ENCODE data around the gene ZNF530. TPM values are rescaled to one million over a fixed set of nuclear protein-coding genes. Genes with fewer than 3 reads are reported as not detected.
A peak's percentile ranks its signal among the peaks of the same experiment; 100 is the strongest.

Gene ZNF530
- total and polyA plus RNA-seq, 9 of the 15 experiments (the other 6 are each of a cell fraction or from before 2014, with no cell fraction given): 0.28 to 5.9 (median 4.0) TPM

DNA sequence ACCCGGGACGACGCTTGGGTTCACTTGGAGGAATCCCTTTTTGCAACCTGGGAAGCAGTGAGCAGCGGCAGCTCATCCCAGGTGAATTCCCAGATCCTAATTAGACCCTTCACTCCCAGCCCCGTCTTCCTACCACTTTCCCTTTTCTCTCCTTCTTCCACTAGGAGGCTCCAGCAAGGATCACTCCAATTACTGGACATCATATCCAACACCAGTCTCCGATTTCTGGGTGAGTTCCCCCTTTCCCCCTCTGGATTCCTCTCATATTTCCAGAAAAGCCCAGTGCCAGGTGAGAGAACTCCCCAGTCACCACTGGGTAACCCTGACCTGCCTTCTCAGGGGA lies 51.9 kb downstream of the ZNF530 start:
- POLR2A ChIA-PET: interaction anchor here (0.6 kb wide), 1 partner anchor 12 kb away, joined by 3 read pairs; no protein-coding TSS in a partner anchor
- Histone ChIP-seq H3K9ac (ENCODE audit: insufficient read depth in 1 of 2, low read depth in 2 of 2, low read length in 2 of 2) (no peak overlapping the region), H3K4me2 (ENCODE audit: insufficient read depth, low read length) (peak overlapping the region; percentile 48), H3K27me3 (ENCODE audit: control insufficient read depth in 2 of 2, insufficient read depth in 2 of 2, low read length in 2 of 2) (no peaks in the 10 kb centered on the region), H3K36me3 (ENCODE audit: control insufficient read depth, insufficient read depth, low read length) (no peaks in the 10 kb centered on the region), H3K9me1 (ENCODE audit: control insufficient read depth, insufficient read depth, low read length) (no peaks in the 10 kb centered on the region), H3K4me1 (replicated peaks in 1 of 2; ENCODE audit: control insufficient read depth in 2 of 2, insufficient read depth in 2 of 2, low read length in 2 of 2) (peaks cover 7 to 27% of the 10 kb centered on the region in 2 experiments; a peak in 3 of 5 replicates), H4K20me1 (replicated peaks; ENCODE audit: control insufficient read depth, insufficient read depth, low read length) (no peaks in the 10 kb centered on the region), H3K79me2 (ENCODE audit: control insufficient read depth, insufficient read depth, low read length) (no peaks in the 10 kb centered on the region), H3K27ac (ENCODE audit: extremely low read depth, low read depth, low read length) (no peak overlapping the region), H2AFZ (ENCODE audit: low read depth, low read length) (no peak overlapping the region), H3K4me3 (no peak overlapping the region), H3K9me3 (replicated peaks; ENCODE audit: control insufficient read depth, insufficient read depth, low read depth, low read length) (peaks cover 2% of the 10 kb centered on the region; the same call in 1 of the 2 replicates)
- 13% methylated on average over 5 of the region's 6 CpGs for WGBS (ENCODE audit: insufficient coverage, low coverage, missing lambda C conversion rate)
- no peak for DNase-seq (ENCODE audit: extremely low read depth in 1 of 4, low spot score in 3 of 4)
- CTCF ChIA-PET (ENCODE audit: low intra/inter-chr PET ratio): no interaction called here
- TF ChIP-seq ZNF584 (CRISPR knock-in tag; IDR thresholded peaks at IDR 0.05; ENCODE audit: low read depth): no peak
- TF ChIP-seq BRF1 (IDR thresholded peaks at IDR 0.05; ENCODE audit: borderline replicate concordance, extremely low read depth, insufficient read length): no peak
- in situ Hi-C loops (cut with MboI): no loop called here
- intact Hi-C loops (cut with micrococcal nuclease): no loop called here
- no peak for ATAC-seq
- no peak for FAIRE-seq
- BruUV-seq (replicated peaks): no TSS peak

GRCh38 chr19:57653689-57654088 lies 54.0 kb downstream of the ZNF530 start:
- ChIA-PET POLR2A (no interaction called here), CTCF (ENCODE audit: low intra/inter-chr PET ratio) (no interaction called here)
- no peak overlapping the region for H3K4me3 ChIP-seq
- DNase-seq (ENCODE audit: extremely low read depth in 1 of 4, low spot score in 3 of 4) (no peak), FAIRE-seq (no peak), ATAC-seq (no peak)
- no peaks in the 10 kb centered on the region for H4K20me1 ChIP-seq (replicated peaks; ENCODE audit: control insufficient read depth, insufficient read depth, low read length)
- no peaks in the 10 kb centered on the region for H3K9me1 ChIP-seq (ENCODE audit: control insufficient read depth, insufficient read depth, low read length)
- no peaks in the 10 kb centered on the region for H3K36me3 ChIP-seq (ENCODE audit: control insufficient read depth, insufficient read depth, low read length)
- intact Hi-C loops (cut with micrococcal nuclease): no loop called here
- H3K9me3 ChIP-seq (replicated peaks; ENCODE audit: control insufficient read depth, insufficient read depth, low read depth, low read length): peaks cover 2% of the 10 kb centered on the region; the same call in 1 of the 2 replicates
- no peak overlapping the region for H3K4me2 ChIP-seq (ENCODE audit: insufficient read depth, low read length)
- no peak for TF ChIP-seq BCOR (IDR thresholded peaks at IDR 0.05)
- TF ChIP-seq, protein P1, sequence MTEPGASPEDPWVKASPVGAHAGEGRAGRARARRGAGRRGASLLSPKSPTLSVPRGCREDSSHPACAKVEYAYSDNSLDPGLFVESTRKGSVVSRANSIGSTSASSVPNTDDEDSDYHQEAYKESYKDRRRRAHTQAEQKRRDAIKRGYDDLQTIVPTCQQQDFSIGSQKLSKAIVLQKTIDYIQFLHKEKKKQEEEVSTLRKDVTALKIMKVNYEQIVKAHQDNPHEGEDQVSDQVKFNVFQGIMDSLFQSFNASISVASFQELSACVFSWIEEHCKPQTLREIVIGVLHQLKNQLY (CRISPR knock-in tag; conservative IDR thresholded peaks at IDR 0.05): no peak
- in situ Hi-C loops (cut with MboI): no loop called here
- no peak overlapping the region for H3K9ac ChIP-seq (ENCODE audit: insufficient read depth in 1 of 2, low read depth in 2 of 2, low read length in 2 of 2)
- no TSS peak for BruUV-seq (replicated peaks)
- H3K27me3 ChIP-seq (ENCODE audit: control insufficient read depth in 2 of 2, insufficient read depth in 2 of 2, low read length in 2 of 2): no peaks in the 10 kb centered on the region
- 0% methylated on average over 2 of the region's 2 CpGs for WGBS (ENCODE audit: insufficient coverage, low coverage, missing lambda C conversion rate)
- H2AFZ ChIP-seq (ENCODE audit: low read depth, low read length): no peak overlapping the region
- no peaks in the 10 kb centered on the region for H3K79me2 ChIP-seq (ENCODE audit: control insufficient read depth, insufficient read depth, low read length)
- peaks cover 7 to 27% of the 10 kb centered on the region in 2 experiments; a peak in 3 of 5 replicates for H3K4me1 ChIP-seq (replicated peaks in 1 of 2; ENCODE audit: control insufficient read depth in 2 of 2, insufficient read depth in 2 of 2, low read length in 2 of 2)
- H3K27ac ChIP-seq (ENCODE audit: extremely low read depth, low read depth, low read length): no peak overlapping the region

All from K562 (cell line).